ENCODE results near the gene TUT7. TPM values are rescaled to one million over a fixed set of nuclear protein-coding genes. Genes with fewer than 3 reads are reported as not detected.

The TUT7 gene
- total RNA-seq, 2 experiments from 2014 or later: 29.2 to 43.4 TPM

DNA sequence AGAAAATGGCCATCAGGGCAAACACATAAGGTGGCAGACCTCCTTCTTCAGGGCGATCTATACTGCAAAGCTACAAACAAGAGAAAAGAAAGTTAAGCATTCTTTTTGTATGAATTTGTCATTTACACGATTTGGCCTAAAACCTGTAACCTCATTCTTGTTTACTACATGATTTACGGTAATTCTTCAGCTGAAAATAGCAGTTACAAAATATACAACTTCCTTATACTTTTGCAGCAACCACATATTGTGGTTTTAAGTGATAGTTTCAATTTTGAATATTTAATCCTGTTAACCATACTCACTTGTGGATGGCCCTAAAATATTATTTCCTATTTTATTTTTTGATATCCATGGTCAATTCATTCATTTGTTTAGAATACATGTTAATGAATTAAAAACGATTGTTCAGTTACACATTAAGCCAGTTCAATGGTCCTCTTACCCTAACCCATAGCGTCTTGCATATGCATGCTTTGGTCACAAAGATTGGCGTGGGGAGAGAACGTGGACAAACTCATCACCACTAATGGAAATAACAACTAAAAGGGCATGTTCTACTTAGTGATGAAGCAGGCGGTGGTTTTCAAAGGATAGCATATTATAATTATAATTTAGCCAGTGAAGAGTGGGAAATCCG is 16.6 kb downstream of the TUT7 start:
- Histone ChIP-seq H3K4me1 (ENCODE audit: insufficient read depth, low read length, poor library complexity, severe bottlenecking) (peaks cover 34% of the 10 kb centered on the region), H3K4me2 (ENCODE audit: low read length) (peak overlapping the region; percentile 69), H3K9me2 (ENCODE audit: insufficient read depth, low read length) (no peaks in the 10 kb centered on the region), H3K4me3 (ENCODE audit: low read depth, low read length, poor library complexity, severe bottlenecking) (peak overlapping the region; percentile 56), H2AFZ (ENCODE audit: low read length) (peak overlapping the region; percentile 47; the same call in 1 of the 2 replicates), H3K27ac (ENCODE audit: low read depth, low read length, poor library complexity, severe bottlenecking) (peak overlapping the region; percentile 55), H3K9me3 (ENCODE audit: low read length) (no peaks in the 10 kb centered on the region), H4K20me1 (ENCODE audit: insufficient read depth, low read length) (no peaks in the 10 kb centered on the region), H3K36me3 (ENCODE audit: insufficient read depth, low read length) (peaks cover 98% of the 10 kb centered on the region), H3K79me2 (ENCODE audit: insufficient read depth, low read depth, low read length) (no peaks in the 10 kb centered on the region)
- no TSS peak for BruUV-seq (replicated peaks)
- ChIA-PET POLR2A (interaction anchor here (0.6 to 4.3 kb wide), 2 partner anchors 12 to 70 kb away, joined by 3 to 27 read pairs; no protein-coding TSS in a partner anchor), CTCF (ENCODE audit: unreplicated experiment) (no interaction called here)
- TF ChIP-seq, protein P1, sequence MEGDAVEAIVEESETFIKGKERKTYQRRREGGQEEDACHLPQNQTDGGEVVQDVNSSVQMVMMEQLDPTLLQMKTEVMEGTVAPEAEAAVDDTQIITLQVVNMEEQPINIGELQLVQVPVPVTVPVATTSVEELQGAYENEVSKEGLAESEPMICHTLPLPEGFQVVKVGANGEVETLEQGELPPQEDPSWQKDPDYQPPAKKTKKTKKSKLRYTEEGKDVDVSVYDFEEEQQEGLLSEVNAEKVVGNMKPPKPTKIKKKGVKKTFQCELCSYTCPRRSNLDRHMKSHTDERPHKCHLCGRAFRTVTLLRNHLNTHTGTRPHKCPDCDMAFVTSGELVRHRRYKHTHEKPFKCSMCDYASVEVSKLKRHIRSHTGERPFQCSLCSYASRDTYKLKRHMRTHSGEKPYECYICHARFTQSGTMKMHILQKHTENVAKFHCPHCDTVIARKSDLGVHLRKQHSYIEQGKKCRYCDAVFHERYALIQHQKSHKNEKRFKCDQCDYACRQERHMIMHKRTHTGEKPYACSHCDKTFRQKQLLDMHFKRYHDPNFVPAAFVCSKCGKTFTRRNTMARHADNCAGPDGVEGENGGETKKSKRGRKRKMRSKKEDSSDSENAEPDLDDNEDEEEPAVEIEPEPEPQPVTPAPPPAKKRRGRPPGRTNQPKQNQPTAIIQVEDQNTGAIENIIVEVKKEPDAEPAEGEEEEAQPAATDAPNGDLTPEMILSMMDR (conservative IDR thresholded peaks at IDR 0.05; ENCODE audit: low read length): no peak
- TF ChIP-seq EZH2phosphoT487 (IDR thresholded peaks at IDR 0.05; ENCODE audit: borderline replicate concordance, low read depth, low read length): no peak
- DNase-seq (ENCODE audit: low spot score): peak; percentile 36
- intact Hi-C loops (cut with micrococcal nuclease; ENCODE audit: unreplicated experiment): loop anchor here (1.0 to 5.0 kb wide), 2 partner anchors 13 to 50 kb away; no protein-coding TSS in a partner anchor

DNA sequence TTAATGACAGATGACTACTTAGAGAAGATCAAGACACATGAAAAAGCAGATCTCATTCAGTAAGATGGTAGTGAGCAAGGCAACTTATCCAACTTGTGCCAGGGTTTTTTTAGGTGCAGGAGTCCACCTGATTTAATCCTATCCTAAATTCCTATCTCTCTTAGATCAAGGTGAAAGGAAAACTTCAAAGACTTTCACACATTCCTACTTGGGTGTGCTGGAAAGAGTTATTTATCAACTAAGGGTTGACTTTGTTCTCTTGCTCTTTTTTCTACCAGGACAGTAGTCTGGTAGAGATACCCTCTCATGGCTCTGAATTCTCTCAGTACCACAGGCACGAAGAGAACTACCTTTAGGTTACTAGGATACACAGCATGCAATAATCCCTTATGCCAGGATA is 18.2 kb downstream of the TUT7 start:
- DNase-seq (ENCODE audit: low spot score): no peak
- ChIA-PET CTCF (ENCODE audit: unreplicated experiment) (no interaction called here), POLR2A (interaction anchor here (0.6 kb wide), 1 partner anchor 1136 kb away, joined by 4 read pairs; no protein-coding TSS in a partner anchor)
- H4K20me1 ChIP-seq (ENCODE audit: insufficient read depth, low read length): no peaks in the 10 kb centered on the region
- no peak overlapping the region for H3K4me2 ChIP-seq (ENCODE audit: low read length)
- no peak overlapping the region for H2AFZ ChIP-seq (ENCODE audit: low read length)
- peaks cover 34% of the 10 kb centered on the region for H3K4me1 ChIP-seq (ENCODE audit: insufficient read depth, low read length, poor library complexity, severe bottlenecking)
- no peaks in the 10 kb centered on the region for H3K9me3 ChIP-seq (ENCODE audit: low read length)
- no peak overlapping the region for H3K27ac ChIP-seq (ENCODE audit: low read depth, low read length, poor library complexity, severe bottlenecking)
- no peaks in the 10 kb centered on the region for H3K9me2 ChIP-seq (ENCODE audit: insufficient read depth, low read length)
- BruUV-seq (replicated peaks): no TSS peak
- no peak overlapping the region for H3K4me3 ChIP-seq (ENCODE audit: low read depth, low read length, poor library complexity, severe bottlenecking)
- H3K36me3 ChIP-seq (ENCODE audit: insufficient read depth, low read length): peaks cover 98% of the 10 kb centered on the region
- TF ChIP-seq EZH2phosphoT487 (IDR thresholded peaks at IDR 0.05; ENCODE audit: borderline replicate concordance, low read depth, low read length): no peak
- TF ChIP-seq, protein P1 (conservative IDR thresholded peaks at IDR 0.05; ENCODE audit: low read length): no peak
- H3K79me2 ChIP-seq (ENCODE audit: insufficient read depth, low read depth, low read length): no peaks in the 10 kb centered on the region
- intact Hi-C loops (cut with micrococcal nuclease; ENCODE audit: unreplicated experiment): loop anchor here (5.0 kb wide), 1 partner anchor 49 kb away; no protein-coding TSS in a partner anchor

DNA sequence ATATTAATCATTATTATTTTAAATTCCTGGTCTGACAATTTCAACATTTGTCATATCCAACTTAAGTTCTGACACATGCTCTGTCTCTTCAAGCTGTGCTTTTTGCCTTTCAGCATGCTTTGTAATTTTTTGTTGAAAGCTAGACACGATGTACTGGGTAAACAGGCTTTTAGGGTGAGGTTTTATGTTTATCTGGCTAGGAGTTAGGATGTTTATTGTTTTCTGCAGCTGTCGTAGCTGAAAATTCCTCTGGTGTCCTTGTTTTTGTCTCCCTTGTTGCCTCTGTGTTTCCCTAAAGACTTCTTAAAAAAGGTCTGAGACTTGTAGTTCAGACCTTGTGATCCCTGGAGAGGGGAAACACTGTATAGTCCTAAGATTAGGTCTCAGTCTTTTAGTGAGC is 20.6 kb downstream of the TUT7 start:
- H3K27ac ChIP-seq (ENCODE audit: low read depth, low read length, poor library complexity, severe bottlenecking): no peak overlapping the region
- H4K20me1 ChIP-seq (ENCODE audit: insufficient read depth, low read length): no peaks in the 10 kb centered on the region
- ChIA-PET CTCF (ENCODE audit: unreplicated experiment) (no interaction called here), POLR2A (no interaction called here)
- H3K9me2 ChIP-seq (ENCODE audit: insufficient read depth, low read length): no peaks in the 10 kb centered on the region
- peaks cover 91% of the 10 kb centered on the region for H3K36me3 ChIP-seq (ENCODE audit: insufficient read depth, low read length)
- DNase-seq (ENCODE audit: low spot score): no peak
- H3K4me1 ChIP-seq (ENCODE audit: insufficient read depth, low read length, poor library complexity, severe bottlenecking): peaks cover 19% of the 10 kb centered on the region
- no peaks in the 10 kb centered on the region for H3K9me3 ChIP-seq (ENCODE audit: low read length)
- BruUV-seq (replicated peaks): no TSS peak
- intact Hi-C loops (cut with micrococcal nuclease; ENCODE audit: unreplicated experiment): no loop called here
- H3K4me3 ChIP-seq (ENCODE audit: low read depth, low read length, poor library complexity, severe bottlenecking): no peak overlapping the region
- no peak for TF ChIP-seq EZH2phosphoT487 (IDR thresholded peaks at IDR 0.05; ENCODE audit: borderline replicate concordance, low read depth, low read length)
- TF ChIP-seq, protein P1 (conservative IDR thresholded peaks at IDR 0.05; ENCODE audit: low read length): no peak
- H2AFZ ChIP-seq (ENCODE audit: low read length): no peak overlapping the region
- H3K4me2 ChIP-seq (ENCODE audit: low read length): no peak overlapping the region
- no peaks in the 10 kb centered on the region for H3K79me2 ChIP-seq (ENCODE audit: insufficient read depth, low read depth, low read length)
